ENCODE results near the gene NELL1.

The NELL1 gene

DNA sequence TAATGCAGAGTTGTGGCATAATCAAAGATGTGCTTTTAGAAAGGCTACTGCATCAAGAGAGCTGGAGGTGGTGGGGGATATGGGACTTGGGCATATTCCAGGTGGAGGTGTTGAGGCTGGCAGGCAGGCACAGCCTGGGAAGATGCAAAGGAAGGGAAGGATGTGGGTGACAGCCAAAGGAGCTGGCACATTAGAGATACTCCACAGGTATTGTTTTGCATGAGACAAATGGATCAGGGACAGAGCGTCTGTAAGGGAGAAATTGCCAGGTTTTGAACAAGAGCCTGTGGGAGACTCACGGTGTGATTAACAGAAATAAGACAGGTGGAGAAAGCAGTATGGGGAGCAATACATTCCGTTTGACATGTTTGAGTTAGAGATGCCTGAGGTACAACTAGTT lies 263.7 kb downstream of the NELL1 start:
- Histone ChIP-seq H3K36me3 (ENCODE audit: control insufficient read depth, insufficient read depth, low read length) (no peaks in the 10 kb centered on the region), H3K4me3 (replicated peaks; ENCODE audit: low read depth, low read length) (no peak overlapping the region), H3K27me3 (replicated peaks; ENCODE audit: control insufficient read depth, insufficient read depth, low read length) (no peaks in the 10 kb centered on the region; the same call in 1 of the 2 replicates)
- TF ChIP-seq, protein P1, sequence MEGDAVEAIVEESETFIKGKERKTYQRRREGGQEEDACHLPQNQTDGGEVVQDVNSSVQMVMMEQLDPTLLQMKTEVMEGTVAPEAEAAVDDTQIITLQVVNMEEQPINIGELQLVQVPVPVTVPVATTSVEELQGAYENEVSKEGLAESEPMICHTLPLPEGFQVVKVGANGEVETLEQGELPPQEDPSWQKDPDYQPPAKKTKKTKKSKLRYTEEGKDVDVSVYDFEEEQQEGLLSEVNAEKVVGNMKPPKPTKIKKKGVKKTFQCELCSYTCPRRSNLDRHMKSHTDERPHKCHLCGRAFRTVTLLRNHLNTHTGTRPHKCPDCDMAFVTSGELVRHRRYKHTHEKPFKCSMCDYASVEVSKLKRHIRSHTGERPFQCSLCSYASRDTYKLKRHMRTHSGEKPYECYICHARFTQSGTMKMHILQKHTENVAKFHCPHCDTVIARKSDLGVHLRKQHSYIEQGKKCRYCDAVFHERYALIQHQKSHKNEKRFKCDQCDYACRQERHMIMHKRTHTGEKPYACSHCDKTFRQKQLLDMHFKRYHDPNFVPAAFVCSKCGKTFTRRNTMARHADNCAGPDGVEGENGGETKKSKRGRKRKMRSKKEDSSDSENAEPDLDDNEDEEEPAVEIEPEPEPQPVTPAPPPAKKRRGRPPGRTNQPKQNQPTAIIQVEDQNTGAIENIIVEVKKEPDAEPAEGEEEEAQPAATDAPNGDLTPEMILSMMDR (IDR thresholded peaks at IDR 0.05; ENCODE audit: insufficient read depth, low read length, poor library complexity, severe bottlenecking) = no peak
- no peak for DNase-seq (ENCODE audit: extremely low read depth, insufficient read length)

DNA sequence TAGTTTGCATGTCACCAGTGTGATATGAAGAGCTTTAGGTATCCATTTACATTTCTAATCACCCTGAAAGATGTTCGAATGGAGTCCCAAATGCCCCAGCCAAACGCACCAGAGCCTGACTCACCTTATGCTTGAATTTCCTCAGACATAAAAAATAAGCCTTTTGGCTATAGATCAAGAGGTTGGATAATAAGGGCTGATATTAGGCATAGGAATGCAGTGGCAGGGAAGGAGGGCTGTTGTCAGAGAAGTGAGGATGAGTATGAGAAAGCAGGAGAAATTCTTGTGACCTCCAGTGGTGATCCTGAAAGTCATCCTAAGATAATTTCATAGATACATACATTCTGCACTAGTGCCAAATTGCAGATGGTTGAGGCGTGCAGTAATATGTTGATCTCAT lies 264.6 kb downstream of the NELL1 start:
- Histone ChIP-seq H3K36me3 (ENCODE audit: control insufficient read depth, insufficient read depth, low read length) (no peaks in the 10 kb centered on the region), H3K4me3 (replicated peaks; ENCODE audit: low read depth, low read length) (no peak overlapping the region), H3K27me3 (replicated peaks; ENCODE audit: control insufficient read depth, insufficient read depth, low read length) (no peaks in the 10 kb centered on the region; the same call in 1 of the 2 replicates)
- DNase-seq (ENCODE audit: extremely low read depth, insufficient read length) = no peak
- TF ChIP-seq, protein P1 (IDR thresholded peaks at IDR 0.05; ENCODE audit: insufficient read depth, low read length, poor library complexity, severe bottlenecking) = no peak

DNA sequence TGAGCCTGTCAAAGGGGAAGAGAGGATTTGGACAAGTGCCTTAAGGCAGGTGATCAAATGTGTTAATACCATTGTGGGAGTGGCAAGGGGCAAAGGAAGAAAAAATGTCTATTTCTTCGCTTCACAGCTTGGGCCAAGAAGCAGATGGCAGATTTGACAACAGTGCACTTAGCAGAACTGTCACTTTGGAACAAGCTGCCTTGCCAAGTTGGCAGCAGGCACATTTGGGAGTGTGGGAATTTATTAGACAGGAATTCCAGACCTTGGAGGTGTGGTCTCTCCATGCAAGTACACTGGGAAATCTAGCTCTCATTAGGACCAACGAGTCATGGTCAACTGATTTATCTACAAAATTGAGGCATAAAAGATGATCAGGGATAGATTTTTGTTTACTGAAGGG lies 265.1 kb downstream of the NELL1 start:
- Histone ChIP-seq H3K36me3 (ENCODE audit: control insufficient read depth, insufficient read depth, low read length) (no peaks in the 10 kb centered on the region), H3K27me3 (replicated peaks; ENCODE audit: control insufficient read depth, insufficient read depth, low read length) (no peaks in the 10 kb centered on the region; the same call in 1 of the 2 replicates), H3K4me3 (replicated peaks; ENCODE audit: low read depth, low read length) (no peak overlapping the region)
- no peak for DNase-seq (ENCODE audit: extremely low read depth, insufficient read length)
- TF ChIP-seq, protein P1 (IDR thresholded peaks at IDR 0.05; ENCODE audit: insufficient read depth, low read length, poor library complexity, severe bottlenecking) = no peak

DNA sequence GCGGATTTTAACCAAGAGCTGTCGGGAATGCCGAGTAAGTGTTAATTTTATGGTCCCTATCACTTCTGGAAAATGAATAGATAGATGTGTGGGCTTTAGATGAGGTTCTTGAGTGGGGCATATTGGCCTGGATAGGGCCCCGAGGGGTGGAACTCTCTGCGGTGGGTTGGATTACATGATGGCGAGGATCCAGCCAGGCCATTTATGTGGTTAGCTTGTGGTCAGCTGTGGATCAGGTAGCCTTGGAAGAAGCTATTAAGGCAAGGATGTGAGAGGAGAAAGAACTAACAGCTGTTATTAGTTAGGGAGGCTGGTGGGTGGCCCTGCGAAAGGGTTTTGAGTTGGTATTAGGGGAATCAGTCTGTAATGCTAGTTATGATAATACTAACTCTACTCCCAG lies 268.4 kb downstream of the NELL1 start:
- Histone ChIP-seq H3K27me3 (replicated peaks; ENCODE audit: control insufficient read depth, insufficient read depth, low read length) (no peaks in the 10 kb centered on the region; the same call in 1 of the 2 replicates), H3K36me3 (ENCODE audit: control insufficient read depth, insufficient read depth, low read length) (no peaks in the 10 kb centered on the region), H3K4me3 (replicated peaks; ENCODE audit: low read depth, low read length) (no peak overlapping the region)
- no peak for DNase-seq (ENCODE audit: extremely low read depth, insufficient read length)
- TF ChIP-seq, protein P1 (IDR thresholded peaks at IDR 0.05; ENCODE audit: insufficient read depth, low read length, poor library complexity, severe bottlenecking) = no peak

DNA sequence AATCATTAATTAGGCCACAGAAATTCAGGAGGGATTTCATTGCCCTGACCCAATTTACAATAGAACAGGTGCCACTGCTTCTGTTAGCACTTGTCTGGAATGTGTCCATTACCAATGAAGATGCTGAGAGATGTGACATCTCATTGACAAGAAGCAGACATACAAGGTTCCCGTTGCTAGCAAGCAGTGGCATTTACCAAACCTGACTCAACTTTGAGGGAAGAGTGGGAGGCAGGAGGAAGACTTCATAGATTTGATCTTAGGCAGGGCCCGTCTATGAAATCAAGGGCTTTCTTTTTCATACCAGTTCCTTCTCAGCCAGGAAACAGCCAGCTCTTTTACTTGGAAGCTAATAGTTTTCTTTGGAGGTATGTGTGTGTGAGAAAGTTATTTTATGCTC lies 280.2 kb downstream of the NELL1 start:
- no peak for DNase-seq (ENCODE audit: extremely low read depth, insufficient read length)
- H3K27me3 ChIP-seq (replicated peaks; ENCODE audit: control insufficient read depth, insufficient read depth, low read length) = no peaks in the 10 kb centered on the region
- no peak overlapping the region for H3K4me3 ChIP-seq (replicated peaks; ENCODE audit: low read depth, low read length)
- TF ChIP-seq, protein P1 (IDR thresholded peaks at IDR 0.05; ENCODE audit: insufficient read depth, low read length, poor library complexity, severe bottlenecking) = no peak
- no peaks in the 10 kb centered on the region for H3K36me3 ChIP-seq (ENCODE audit: control insufficient read depth, insufficient read depth, low read length)

DNA sequence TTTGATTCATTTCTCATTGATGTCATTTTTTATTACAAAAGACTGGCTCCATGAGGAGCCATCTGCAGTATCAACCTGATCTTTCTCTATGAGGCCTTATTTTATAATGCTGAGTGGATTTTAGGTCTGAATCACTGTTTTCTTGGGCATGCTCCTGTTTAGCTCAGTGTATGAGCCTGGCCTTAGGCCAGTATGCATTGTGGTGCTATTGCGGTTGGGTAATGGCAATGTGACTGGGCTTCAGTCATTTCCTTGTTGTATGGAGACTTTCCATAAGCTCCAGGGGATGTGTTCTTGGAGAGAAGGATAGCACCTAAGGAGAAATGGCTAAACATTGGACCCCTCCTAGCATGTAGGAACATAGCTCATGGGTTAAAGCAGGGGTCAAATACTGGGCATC lies 293.2 kb downstream of the NELL1 start:
- Histone ChIP-seq H3K27me3 (replicated peaks; ENCODE audit: control insufficient read depth, insufficient read depth, low read length) (no peaks in the 10 kb centered on the region), H3K36me3 (ENCODE audit: control insufficient read depth, insufficient read depth, low read length) (no peaks in the 10 kb centered on the region), H3K4me3 (replicated peaks; ENCODE audit: low read depth, low read length) (no peak overlapping the region)
- TF ChIP-seq, protein P1 (IDR thresholded peaks at IDR 0.05; ENCODE audit: insufficient read depth, low read length, poor library complexity, severe bottlenecking) = no peak
- DNase-seq (ENCODE audit: extremely low read depth, insufficient read length) = no peak

Measured in GM06990 (cell line).